ENCODE data around the gene RGS12.
"Not testable (repeated sequence)": the region's sequence is repeated elsewhere in the genome, so short reads cannot be mapped to it uniquely, and the experiment has no call there.

The RGS12 gene

GRCh38 chr4:3294401-3295241, 1.8 kb downstream of the RGS12 start:
- Histone ChIP-seq H3K27ac (peak overlapping the region; percentile 70 to 98), H3K4me3 (peak overlapping the region; percentile 92)
- no peak for TF ChIP-seq CTCF (IDR thresholded peaks at IDR 0.05)
- DNase-seq (ENCODE audit: low spot score): peak; percentile 69

- no peak for TF ChIP-seq CTCF (IDR thresholded peaks at IDR 0.05)
- DNase-seq (ENCODE audit: low spot score): peak; percentile 69
- H3K4me3 ChIP-seq: no peak overlapping the region
- H3K27ac ChIP-seq: no peak overlapping the region
These were observed 3.2 kb downstream of the RGS12 start for GRCh38 chr4:3295837-3296624.

- H3K4me3 ChIP-seq: no peak overlapping the region
- peak; percentile 64 for DNase-seq (ENCODE audit: low spot score)
- no peak overlapping the region for H3K27ac ChIP-seq
- no peak for TF ChIP-seq CTCF (IDR thresholded peaks at IDR 0.05)
These were observed 3.8 kb downstream of the RGS12 start for GRCh38 chr4:3296651-3297050.

- TF ChIP-seq CTCF (IDR thresholded peaks at IDR 0.05): no peak
- DNase-seq (ENCODE audit: low spot score): peak; percentile 41
- H3K4me3 ChIP-seq: no peak overlapping the region
- no peak overlapping the region for H3K27ac ChIP-seq
These were observed 4.4 kb downstream of the RGS12 start for GRCh38 chr4:3297066-3297859.

GRCh38 chr4:3299122-3299975, 6.5 kb downstream of the RGS12 start:
- Histone ChIP-seq H3K4me3 (no peak overlapping the region), H3K27ac (no peak overlapping the region)
- peak; percentile 50 for DNase-seq (ENCODE audit: low spot score)
- TF ChIP-seq CTCF (IDR thresholded peaks at IDR 0.05): no peak

- no peak overlapping the region for H3K4me3 ChIP-seq
- H3K27ac ChIP-seq: no peak overlapping the region
- DNase-seq (ENCODE audit: low spot score): peak; percentile 66
- TF ChIP-seq CTCF (IDR thresholded peaks at IDR 0.05): no peak
These were observed 7.3 kb downstream of the RGS12 start for GRCh38 chr4:3299976-3300671.

- H3K4me3 ChIP-seq, H3K27ac ChIP-seq: not testable (repeated sequence)
- peak; percentile 43 for DNase-seq (ENCODE audit: low spot score)
These were observed 8.1 kb downstream of the RGS12 start for GRCh38 chr4:3300882-3301281.
